ENCODE measurements around the gene XYLT1.

Gene XYLT1

DNA sequence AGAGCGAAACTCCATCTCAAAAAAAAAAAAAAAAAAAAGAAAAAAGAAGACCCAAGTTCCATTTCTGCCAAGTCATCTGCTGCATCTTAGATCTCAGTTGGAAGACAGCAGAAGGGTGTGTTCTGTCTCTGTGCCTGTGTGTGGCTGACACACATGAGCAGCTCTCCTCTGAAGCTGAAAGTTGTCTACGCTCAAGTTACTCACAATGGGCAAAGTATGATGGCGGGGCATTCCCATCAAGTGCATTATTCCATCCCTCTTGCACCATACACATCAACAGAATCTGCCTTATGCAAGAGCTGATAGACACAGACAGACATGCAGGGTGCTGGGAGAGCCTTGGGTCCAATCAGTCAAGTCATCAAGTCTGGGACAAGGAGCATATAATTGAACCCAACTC, 402.2 kb downstream of the XYLT1 start:
- no peak for DNase-seq

- no peak for DNase-seq
Observed at GRCh38 chr16:17067882-17068281, 402.9 kb downstream of the XYLT1 start.

- DNase-seq, result no peak
Observed at GRCh38 chr16:17063201-17064139, 407.3 kb downstream of the XYLT1 start.

- DNase-seq, result no peak
Observed at GRCh38 chr16:17062676-17063075, 408.1 kb downstream of the XYLT1 start.

DNA sequence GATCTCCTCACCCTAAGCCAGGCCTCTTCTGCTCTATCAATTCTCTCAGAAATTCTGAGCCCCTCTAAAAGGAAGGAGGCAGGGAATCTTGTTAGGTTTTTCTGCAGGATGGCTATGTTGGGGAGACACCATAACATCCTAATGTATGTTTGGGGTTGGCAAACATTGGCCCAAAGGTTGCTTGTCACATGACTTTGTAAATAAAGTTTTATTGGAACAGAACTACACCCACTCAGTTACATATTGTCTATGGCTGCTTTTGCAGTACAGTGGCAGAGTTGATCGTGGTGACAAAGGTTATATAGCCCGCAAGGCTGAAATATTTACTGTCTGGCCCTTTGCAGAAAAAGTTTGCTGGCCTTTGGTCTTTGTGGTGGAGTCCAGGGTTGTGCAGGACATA, 409.4 kb downstream of the XYLT1 start:
- DNase-seq, result no peak

DNA sequence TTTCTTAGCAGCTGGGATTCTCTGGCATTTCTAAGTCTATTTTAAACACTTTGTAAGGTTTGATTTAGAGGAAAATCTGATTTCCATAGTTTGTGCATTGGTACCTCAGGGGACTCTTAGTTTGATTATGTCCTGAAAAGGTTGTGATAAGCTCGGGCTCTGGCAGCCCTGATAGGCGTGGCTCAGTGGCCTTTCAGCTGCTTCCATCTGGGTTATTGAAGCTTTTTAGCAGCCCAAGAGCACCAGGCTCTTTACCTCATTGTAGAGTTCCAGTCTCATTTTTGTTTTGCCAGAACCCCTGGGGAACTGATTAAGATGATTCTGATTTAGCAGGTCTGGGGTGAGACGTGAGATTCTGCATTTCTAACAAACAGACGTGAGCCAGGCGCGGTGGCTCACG, 412.3 kb downstream of the XYLT1 start:
- no peak for DNase-seq

DNA sequence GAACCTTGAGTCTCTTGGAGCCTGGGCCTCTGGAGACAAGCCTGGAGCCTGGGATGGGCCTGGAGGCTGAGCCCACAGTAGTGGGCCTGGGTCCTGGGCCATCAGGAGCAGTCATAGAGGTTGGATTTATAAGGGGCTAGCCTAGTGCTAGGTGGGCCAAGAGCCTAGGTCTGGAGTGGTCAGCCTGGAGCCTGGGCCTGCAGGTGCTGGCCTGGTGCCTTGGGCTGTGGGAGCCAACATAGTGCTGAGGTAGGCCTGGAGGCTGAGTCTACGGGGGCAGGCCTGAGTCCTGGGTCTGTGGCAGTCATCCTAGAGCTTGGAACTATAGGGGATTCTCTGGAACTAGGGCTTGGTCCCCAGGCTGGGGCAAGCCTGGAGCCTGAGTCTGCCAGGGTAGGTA, 414.1 kb downstream of the XYLT1 start:
- DNase-seq, result no peak

DNA sequence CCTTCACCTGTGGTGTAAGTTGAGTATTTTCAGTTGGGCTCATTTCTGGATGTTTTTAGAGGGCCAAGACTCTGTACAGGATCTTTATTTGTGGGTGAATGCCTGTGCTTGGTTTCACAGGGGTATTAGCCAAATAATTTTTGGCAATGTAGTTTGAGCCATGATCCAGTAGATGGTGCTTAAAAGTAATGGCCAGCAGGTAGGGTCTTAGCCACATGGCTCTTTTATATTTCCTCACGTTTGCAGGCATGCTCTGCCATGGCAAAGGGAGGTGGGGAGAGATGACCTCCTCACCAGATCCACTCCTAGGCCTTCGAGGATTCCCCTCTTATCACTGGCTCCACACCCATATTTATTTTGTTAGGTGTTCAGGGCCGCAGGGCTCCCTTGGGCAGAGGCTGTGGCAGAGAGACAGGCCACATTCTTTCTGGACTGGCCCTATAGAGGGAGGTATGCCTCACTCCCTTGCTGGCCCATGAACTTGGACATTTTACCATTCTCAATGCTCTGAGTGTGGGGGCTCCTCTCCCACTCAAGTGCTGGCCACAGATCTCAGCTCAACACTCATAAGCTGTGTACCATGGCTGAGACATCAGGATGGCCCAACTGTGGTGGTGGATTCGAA, 417.1 kb downstream of the XYLT1 start:
- DNase-seq, result no peak
